NCI-H446 (cell line): Measurements from ENCODE around the gene CD151.

Experiments used
- DNase-seq, 2 experiments: peaks; one replicate each; lab custom pipeline; 2025; lab: John Stamatoyannopoulos, UW

CD151 gene

DNA sequence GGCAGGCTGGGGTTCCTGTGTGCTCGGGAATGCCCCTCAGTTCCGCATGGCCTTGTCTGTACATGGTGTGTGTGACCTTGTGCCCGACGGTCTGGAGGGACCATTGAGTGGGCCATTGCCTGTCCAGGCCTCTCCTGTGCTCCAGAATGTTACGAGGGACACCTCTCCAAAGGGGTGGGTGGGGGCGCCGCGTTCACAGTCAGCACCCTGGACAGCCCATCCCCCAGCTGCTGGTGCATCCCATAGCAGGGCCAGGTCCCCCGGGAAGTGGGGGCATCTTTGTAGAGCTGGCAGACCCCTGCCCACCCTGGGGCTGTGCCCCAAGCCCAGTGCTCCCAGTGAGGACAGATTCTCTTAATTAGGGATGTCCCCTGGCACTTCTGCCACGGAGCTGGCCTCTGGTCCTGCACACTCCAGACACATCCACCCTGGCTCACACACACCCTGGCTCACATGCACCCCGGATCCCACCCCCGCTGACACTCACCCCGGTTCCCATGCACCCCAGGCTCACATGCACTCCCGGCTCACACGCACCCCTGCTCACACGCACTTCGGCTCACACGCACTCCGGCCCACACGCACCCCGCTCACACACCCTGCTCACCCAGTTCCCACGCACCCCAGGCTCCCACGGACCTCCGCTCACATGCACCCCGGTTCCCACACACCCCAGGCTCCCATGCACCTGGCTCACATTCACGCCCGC is 25.5 kb downstream of the CD151 start:
- no peak for DNase-seq

DNA sequence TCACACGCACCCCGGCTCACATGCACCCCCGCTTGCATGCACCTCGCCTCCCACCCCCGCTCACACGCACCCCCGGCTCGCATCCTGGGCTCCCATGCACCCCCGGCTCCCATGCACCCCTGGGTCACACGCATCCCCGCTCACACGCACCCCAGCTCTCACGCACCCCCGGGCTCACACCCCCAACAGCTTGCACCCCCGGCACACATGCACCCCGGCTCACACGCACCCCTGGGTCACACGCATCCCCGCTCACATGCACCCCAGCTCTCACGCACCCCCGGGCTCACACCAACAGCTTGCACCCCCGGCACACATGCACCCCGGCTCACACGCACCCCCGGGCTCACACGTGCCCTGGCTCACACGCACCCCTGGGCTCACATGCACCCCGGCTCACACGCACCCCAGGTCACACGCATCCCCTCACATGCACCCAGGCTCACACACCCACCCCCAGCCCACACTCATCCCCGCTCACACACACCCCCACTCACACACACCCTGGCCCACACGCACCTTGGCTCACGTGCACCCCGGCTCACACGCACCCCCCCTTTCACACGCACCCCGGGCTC is 26.1 kb downstream of the CD151 start:
- DNase-seq: no peak

DNA sequence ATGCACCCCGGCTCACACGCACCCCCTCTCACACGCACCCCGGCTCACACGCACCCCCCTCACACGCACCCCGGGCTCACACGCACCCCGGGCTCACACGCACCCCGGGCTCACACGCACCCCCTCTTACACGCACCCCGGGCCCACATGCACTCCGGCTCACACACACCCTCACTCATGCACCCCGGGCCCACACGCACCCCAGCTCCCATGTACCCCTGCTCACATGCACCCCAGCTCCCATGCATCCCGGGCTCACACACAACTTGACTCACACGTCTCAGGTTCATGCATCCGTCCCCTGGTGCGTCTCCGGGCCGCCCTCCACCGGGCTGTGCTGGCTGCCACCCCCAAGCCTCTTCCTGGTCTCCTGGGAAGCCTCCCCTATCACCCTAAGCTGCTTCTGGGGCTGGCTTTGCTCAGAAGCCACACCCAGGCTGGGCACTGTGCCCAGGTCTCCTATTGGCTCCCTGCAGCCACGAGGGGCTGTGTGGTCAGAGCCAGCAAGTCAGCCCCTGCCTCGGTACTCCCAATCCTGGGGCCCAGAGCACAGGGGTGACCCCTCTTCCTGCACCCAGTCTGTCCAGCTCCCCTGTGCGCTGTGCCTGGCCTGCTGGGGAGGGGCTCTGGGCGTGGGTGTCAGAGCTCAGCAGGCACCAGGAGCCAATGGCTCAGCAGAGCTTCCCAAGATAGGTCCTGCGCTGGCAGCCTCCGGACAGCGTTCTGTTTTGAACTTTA is 26.8 kb downstream of the CD151 start:
- peak; percentile 31 to 86 for DNase-seq

GRCh38 chr11:860234-861104 is 27.7 kb downstream of the CD151 start:
- no peak for DNase-seq

GRCh38 chr11:861105-861479 is 28.3 kb downstream of the CD151 start:
- no peak for DNase-seq

DNA sequence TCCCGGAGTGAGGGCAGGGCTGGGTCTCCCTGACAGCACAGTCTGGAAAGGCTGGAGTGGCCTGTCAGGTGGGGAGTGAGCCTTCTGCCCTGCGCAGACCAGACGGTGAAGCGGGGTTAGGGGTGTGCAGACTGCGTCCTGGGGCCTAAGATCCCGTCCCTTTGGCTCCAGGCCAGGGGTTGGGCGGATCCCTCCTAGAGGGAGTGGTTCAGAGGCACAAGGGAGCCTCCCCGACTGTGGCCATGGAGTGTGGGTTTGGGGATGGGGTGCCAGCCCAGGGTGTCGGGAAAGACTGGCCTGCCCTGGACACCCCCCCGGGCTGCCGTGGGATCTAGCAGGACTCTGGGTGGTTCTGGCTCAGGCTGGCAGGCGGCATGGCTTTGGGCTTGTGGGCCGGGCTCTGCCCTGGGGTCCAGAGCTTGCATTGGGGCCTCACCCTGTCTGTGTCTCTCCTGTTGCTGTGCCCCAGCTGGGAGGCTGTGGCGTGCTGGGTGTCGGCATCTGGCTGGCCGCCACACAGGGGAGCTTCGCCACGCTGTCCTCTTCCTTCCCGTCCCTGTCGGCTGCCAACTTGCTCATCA is 29.4 kb downstream of the CD151 start:
- DNase-seq: no peak

DNA sequence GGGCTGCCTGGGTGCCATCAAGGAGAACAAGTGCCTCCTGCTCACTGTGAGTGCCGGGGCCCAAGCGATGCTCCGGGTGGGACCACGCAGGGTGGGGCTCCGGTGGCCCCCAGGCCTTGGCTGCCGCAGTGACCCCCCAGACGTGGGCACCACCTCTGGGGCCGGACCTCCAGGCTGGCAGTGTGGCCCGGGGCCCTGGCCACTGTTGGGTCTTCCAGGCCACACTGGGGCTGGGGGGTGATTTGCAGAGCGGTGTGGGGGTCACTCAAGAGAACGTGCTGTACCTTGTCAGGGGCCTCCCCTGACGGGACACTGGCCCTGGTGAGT is 29.9 kb downstream of the CD151 start:
- no peak for DNase-seq

DNA sequence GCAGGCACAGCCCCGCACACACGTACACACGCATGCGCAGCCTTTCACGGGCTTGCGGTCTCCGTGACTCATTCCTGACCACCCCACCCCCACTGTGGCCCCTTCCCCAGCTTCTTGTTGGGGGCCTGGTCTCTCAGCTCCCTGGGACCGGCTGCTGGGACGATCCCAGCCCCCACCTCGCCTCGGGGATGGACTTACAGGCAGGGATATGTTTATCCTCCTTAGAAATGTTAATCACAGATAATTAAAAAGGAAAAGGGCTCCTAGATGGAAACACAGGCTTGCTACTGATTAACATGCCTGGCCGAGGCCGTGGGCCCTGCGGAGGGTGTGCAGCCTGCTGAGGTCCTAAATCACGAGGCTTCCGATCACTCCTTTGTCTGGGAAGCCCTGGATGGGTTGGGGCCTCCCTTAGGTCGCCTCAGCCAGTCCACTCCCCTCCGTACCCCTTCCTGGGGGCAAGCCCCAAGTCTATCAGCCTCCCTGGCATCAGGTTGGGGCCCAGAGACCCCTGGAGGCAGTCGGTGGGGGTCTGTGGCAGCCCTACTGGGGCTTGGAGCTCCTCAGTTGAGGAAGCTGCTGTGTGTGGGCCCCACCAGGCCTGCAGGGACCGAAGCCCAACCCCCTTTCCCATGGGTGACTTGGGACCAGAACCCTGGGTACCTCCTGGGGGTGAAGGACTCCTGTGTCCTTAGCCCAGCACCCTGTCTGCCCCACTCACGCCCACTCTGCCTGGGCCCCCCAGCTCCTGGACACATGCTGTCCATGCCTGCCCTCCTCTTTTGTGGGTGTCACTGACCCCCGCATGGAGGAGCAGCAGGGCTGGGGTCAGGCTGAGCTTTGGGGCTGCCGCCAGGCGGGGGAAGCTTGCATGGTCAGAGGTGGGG is 30.5 kb downstream of the CD151 start:
- DNase-seq: no peak

DNA sequence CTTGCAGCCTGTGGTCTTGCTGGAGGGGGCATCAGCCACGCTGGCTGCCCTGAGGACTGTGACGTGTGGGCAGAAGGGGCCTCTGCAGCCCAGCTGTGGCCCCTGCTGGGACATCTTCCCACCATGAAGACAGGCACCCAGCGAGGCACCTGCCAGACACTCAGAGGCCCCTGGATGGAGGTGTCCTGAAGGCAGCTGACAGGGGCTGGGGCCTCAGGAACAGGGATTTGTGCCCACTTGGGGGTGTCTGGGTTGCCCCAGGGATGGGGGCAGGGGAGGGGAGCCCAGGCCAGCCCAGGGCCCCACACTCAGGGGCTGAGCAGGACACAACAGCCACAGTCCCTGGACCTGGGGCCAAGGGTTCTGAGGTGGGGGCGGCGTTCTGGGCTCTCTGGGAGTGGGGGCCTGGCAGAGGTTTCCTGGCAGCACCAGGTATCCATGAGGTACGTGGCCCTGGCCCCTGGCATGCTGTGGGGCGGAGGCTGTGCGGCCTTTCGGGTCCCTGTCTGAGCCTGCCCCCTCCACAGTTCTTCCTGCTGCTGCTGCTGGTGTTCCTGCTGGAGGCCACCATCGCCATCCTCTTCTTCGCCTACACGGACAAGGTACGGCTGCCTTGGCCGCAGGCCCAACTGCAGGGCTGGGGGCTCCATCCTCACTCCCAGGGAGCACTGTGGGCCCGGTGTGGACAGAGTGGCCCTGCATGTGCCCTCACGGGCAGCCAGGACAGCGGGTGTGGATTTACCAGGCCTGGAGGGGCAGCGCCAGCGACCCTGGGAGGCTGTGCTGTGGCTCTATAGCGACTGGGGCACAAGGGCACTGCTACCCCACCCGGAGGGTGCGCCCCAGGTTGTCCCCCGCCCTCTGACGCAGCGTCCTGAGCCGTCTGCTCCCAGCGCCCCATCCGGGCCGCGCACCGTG is 31.4 kb downstream of the CD151 start:
- DNase-seq: no peak

DNA sequence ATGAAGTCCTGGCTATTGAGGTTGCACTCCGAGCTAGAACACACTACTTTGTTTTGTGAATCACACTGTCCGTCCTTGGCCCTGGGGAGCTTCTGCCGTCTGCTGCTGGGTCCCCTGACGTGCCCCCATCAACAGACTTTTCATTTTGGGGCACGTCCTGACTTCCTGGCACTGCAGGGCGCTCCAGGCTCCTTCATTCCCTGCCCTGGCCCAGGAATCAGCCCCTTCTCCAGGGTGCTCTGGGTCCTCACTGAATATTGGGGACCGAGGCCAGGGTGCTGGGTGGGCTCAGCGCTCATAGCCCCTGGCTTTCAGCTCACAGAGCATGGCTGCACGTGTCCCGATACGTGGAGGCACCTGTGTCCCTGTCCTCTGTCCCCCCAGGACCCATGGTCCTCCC is 32.1 kb downstream of the CD151 start:
- no peak for DNase-seq

DNA sequence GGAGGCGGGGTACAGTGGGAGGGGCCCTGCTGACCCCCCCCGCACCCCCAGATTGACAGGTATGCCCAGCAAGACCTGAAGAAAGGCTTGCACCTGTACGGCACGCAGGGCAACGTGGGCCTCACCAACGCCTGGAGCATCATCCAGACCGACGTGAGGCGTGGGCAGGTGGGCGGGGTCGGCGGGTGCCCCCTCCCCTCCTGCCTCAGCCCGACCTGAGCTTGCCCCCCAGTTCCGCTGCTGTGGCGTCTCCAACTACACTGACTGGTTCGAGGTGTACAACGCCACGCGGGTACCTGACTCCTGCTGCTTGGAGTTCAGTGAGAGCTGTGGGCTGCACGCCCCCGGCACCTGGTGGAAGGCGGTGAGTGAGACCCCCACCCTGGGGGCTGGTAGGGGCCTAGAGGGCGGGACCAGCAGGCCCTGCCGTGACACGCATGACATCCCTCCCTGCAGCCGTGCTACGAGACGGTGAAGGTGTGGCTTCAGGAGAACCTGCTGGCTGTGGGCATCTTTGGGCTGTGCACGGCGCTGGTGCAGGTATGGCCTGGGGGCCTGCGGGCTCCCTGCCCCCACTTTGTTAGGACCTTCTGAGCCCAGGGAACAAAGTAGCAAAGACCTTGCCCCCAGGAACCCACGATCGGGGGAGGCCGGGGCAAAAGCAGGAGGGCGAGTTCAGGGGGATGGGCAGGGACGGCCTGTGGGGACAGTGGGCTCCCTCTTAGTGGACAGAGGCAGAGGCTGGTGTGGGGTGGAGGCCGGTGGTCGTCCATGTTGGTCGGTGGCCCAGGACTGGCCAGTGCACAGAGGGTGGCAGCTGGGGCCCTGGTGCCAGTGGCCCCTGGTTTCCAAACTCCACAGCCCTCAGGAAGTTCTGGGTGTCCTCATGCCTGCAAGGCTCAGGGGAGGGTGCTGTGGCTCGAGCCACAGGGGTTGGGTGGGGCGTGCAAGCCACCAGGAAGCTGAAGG is 33.0 kb downstream of the CD151 start:
- no peak for DNase-seq

GRCh38 chr11:866481-866880 is 33.7 kb downstream of the CD151 start:
- DNase-seq: no peak

GRCh38 chr11:867856-868358 is 35.2 kb downstream of the CD151 start:
- no peak for DNase-seq

DNA sequence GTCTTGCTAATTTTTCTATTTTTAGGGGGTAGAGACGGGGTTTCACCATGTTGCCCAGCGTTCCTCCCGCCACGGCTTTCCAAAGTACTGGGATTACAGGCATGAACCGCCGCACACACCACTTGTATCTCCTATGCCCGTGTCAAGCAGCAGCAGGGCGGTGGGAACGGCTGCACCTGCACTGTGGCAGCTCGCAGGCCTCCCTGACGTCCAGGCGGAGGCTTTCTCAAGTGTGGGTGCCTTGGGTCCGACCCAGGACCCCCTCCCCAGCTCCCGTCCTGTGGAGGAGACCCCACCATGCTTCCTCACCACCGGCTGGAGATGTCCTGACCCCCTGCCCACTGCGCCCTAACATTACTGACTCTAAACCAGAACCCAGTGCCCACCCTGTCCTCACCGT is 35.6 kb downstream of the CD151 start:
- no peak for DNase-seq

GRCh38 chr11:868802-869201 is 36.0 kb downstream of the CD151 start:
- no peak for DNase-seq

DNA sequence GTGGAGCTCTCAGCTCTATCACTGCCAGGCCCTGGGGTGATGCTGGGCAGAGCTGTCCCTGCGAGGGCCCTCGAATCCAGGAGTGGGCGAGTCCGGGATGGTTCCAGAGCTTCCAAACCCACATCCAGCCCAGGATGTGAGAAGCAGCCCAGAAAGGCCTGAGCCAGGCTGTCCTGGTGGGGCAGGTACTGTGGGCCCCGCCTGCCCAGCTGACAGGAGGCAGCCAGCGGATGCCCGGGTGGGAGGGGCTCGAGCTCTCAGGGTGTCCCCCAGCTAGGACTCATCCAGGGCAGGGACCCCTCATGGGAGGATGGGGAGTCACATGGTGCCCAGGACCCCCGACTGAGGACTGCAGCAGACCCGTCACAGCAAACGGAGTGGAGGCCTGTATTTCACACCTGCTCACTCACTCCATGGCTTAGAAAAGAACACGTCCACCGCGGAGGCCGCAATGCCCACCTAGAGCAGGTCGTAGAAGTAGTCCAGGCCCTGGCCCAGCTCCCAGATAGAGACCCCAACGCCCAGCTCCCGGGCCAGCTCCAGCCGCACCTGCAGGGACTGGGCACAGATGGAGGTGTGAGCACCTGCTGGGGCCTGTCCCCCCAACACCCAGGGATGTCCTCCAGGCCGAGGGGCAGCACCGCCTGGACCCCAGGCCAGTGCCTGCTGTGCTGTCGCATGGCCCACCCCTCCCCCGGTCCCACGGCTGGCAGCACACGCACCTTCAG is 36.8 kb downstream of the CD151 start:
- no peak for DNase-seq

GRCh38 chr11:870127-870413 is 37.3 kb downstream of the CD151 start:
- DNase-seq: no peak

DNA sequence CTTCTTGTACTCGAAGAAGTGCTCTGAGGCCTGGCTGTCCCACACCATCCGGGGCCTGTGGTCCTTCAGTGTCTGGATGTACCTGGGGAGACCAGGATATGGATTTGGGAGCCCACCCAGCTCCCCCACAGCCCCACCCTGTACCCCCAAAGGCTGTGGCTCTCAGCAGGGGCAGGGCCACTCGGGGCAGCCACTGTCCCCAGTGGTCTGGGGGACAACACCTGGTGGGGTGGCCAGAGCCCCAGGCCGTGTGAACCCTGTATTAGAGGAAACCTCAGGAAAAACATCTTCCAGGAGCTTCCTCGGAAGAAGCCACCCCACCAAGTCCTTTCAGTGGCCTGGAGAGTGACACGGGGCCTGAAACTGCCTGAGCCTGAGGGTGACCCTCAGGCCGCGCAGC is 37.7 kb downstream of the CD151 start:
- DNase-seq: no peak
